Epithelial cell of esophagus (primary cell): ENCODE measurements around the gene CROCC2.
"Not testable (repeated sequence)": the region's sequence is repeated elsewhere in the genome, so short reads cannot be mapped to it uniquely, and the experiment has no call there.

Experiments
- DNase-seq: peaks from one replicate; pipeline ENCODE4 v3.0.0; 2010; ENCODE audit warnings: low read depth
- H3K4me3 ChIP-seq: 2 replicates; pipeline ENCODE4 v1.5.1; 2011; ENCODE audit warnings: mild to moderate bottlenecking, low read length, control low read depth
- CTCF ChIP-seq: IDR thresholded peaks from 2 replicates; pipeline ENCODE4 v1.5.1; 2011; ENCODE audit warnings: low read depth, mild to moderate bottlenecking, low read length, control low read depth, inconsistent platforms; ENCODE audit not compliant: insufficient read depth; ENCODE audit errors: missing control alignments

CROCC2 gene

DNA sequence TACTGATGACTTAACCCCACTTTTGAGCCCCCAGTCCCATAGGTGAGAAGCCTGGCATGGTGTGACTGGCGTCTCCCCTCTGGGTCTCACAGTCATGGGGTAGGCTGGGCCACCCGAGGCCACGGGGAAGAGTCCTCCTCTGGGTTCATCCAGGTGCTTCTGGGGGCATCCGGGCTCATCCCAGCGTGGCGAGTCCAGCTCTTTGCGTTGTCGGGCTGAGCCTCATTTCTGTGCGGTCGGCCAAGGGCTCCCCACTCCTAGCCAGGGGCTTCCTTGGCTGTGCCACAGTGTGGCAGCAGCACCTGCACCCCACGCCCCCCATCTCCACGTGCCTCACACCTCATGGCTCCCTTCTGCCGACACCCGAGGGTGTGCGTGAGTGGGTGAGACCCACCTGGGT, 64.7 kb downstream of the CROCC2 start:
- no peak overlapping the region for H3K4me3 ChIP-seq
- no peak for TF ChIP-seq CTCF
- DNase-seq = no peak

GRCh38 chr2:240972201-240972600, 66.1 kb downstream of the CROCC2 start:
- DNase-seq = no peak
- no peak overlapping the region for H3K4me3 ChIP-seq
- no peak for TF ChIP-seq CTCF

GRCh38 chr2:240972636-240973521, 66.7 kb downstream of the CROCC2 start:
- no peak for DNase-seq
- TF ChIP-seq CTCF = no peak

GRCh38 chr2:240974771-240975572, 68.8 kb downstream of the CROCC2 start:
- no peak overlapping the region for H3K4me3 ChIP-seq
- no peak for TF ChIP-seq CTCF
- no peak for DNase-seq

More at GRCh38 chr2:240972636-240973521, 66.7 kb downstream of the CROCC2 start:
- no peak overlapping the region for H3K4me3 ChIP-seq

DNA sequence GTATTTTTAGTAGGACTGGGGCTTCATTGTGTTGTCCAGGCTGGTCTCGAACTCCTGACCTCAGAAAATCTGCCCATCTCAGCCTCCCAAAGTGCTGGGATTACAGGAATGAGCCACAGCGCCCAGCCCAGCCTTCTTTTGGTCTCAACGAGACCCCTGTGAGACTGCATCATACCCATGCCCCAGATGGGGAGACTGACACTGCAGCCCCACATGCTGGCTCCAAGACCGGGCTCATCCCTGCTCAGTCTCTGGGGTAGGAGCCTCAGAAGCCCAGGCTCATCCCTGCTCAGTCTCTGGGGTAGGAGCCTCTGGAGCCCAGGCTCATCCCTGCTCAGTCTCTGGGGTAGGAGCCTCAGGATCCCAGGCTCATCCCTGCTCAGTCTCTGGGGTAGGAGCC, 69.8 kb downstream of the CROCC2 start:
- DNase-seq, H3K4me3 ChIP-seq: not testable (repeated sequence)

- TF ChIP-seq CTCF = no peak
- no peak overlapping the region for H3K4me3 ChIP-seq
- no peak for DNase-seq
These were observed 75.1 kb downstream of the CROCC2 start for GRCh38 chr2:240981280-240981679.

DNA sequence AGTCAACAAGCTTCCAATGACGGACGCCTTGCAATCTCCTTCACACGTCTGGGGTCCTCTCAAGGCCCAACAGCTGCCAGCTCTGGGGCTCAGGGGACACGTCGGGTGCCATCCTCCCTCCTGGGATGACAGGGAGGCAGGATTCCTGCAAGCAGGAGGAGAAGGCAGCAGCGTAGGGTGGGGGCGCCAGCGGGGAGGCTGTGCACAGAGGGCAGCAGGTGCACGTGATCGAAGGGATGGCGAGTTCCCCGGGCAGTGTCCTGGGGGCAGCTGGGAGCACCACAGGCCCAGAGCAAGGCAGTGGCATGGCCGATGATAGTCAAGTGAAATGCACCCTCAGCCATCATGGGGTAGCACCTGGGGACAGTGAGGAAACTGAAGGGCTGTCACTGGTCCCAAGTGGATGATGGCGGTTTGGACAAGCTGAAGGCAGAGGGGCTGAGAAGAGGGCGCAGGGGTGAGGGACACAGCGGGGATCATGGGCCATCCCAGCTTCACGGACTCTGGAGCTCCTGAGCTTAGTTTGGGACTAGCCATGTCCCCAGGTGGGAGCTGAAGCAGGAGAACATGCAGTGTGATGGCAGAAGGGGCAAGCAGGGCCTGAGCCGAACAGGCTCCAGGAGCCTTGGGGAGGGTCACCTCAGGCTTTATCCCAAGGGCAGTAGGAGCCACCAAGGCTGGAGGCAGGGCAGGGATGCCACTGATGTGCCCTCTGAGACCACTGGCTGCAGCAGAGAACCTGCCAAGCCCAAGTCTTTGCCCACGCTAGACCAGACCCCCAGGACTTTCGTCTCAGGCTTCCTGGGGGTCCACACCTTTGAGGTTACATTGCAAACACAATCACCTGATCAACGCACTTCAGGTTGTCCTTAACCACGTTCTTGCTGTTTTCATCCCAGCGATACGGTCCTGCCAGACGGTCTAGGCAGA, 76.0 kb downstream of the CROCC2 start:
- no peak for DNase-seq
- no peak for TF ChIP-seq CTCF
- H3K4me3 ChIP-seq = no peak overlapping the region
